Adipocyte (in vitro differentiated cells): ENCODE data around the gene KIF25.

Experiments
- DNase-seq: peaks from one replicate; pipeline ENCODE4 v3.0.0-alpha.2; 2015; ENCODE audit warnings: low read depth
- H3K27me3 ChIP-seq: replicated peaks from 2 replicates; pipeline ENCODE4 v1.7.0; 2013; ENCODE audit warnings: mild to moderate bottlenecking, low read length, moderate library complexity; ENCODE audit not compliant: control insufficient read depth, insufficient read depth
- H3K36me3 ChIP-seq: 2 replicates; pipeline ENCODE4 v1.7.0; 2013; ENCODE audit warnings: low read length, mild to moderate bottlenecking, moderate library complexity; ENCODE audit not compliant: control insufficient read depth, insufficient read depth, severe bottlenecking
- H3K4me1 ChIP-seq: 2 replicates; pipeline ENCODE4 v1.7.0; 2013; ENCODE audit warnings: mild to moderate bottlenecking, low read length, moderate library complexity; ENCODE audit not compliant: control insufficient read depth, insufficient read depth
- H3K4me3 ChIP-seq: 2 replicates; pipeline ENCODE4 v1.7.0; 2013; ENCODE audit warnings: mild to moderate bottlenecking, low read length, moderate library complexity
- H3K9ac ChIP-seq: 2 replicates; pipeline ENCODE4 v1.7.0; 2013; ENCODE audit warnings: mild to moderate bottlenecking, low read length, moderate library complexity
- H3K9me3 ChIP-seq: 2 replicates; pipeline ENCODE4 v1.7.0; 2013; ENCODE audit warnings: mild to moderate bottlenecking, low read length, moderate library complexity; ENCODE audit not compliant: control insufficient read depth

Gene KIF25

GRCh38 chr6:168022488-168023321, 25.2 kb downstream of the KIF25 start:
- no peaks in the 10 kb centered on the region for H3K9me3 ChIP-seq
- H3K36me3 ChIP-seq = no peaks in the 10 kb centered on the region
- peaks cover 8% of the 10 kb centered on the region for H3K4me1 ChIP-seq
- no peak for DNase-seq
- no peak overlapping the region for H3K4me3 ChIP-seq
- no peak overlapping the region for H3K9ac ChIP-seq
- peaks cover 21% of the 10 kb centered on the region for H3K27me3 ChIP-seq

- Histone ChIP-seq H3K9ac (no peak overlapping the region), H3K4me3 (no peak overlapping the region), H3K36me3 (no peaks in the 10 kb centered on the region), H3K9me3 (no peaks in the 10 kb centered on the region), H3K27me3 (peaks cover 19% of the 10 kb centered on the region), H3K4me1 (peaks cover 8% of the 10 kb centered on the region)
- no peak for DNase-seq
Observed at GRCh38 chr6:168024951-168025510, 27.6 kb downstream of the KIF25 start.

GRCh38 chr6:168025831-168026710, 28.6 kb downstream of the KIF25 start:
- Histone ChIP-seq H3K27me3 (peaks cover 15% of the 10 kb centered on the region), H3K9ac (no peak overlapping the region), H3K9me3 (no peaks in the 10 kb centered on the region), H3K4me1 (peaks cover 8% of the 10 kb centered on the region), H3K36me3 (no peaks in the 10 kb centered on the region), H3K4me3 (no peak overlapping the region)
- DNase-seq = no peak

GRCh38 chr6:168026925-168027324, 29.5 kb downstream of the KIF25 start:
- DNase-seq = no peak
- Histone ChIP-seq H3K4me1 (peaks cover 15% of the 10 kb centered on the region), H3K9ac (no peak overlapping the region), H3K36me3 (no peaks in the 10 kb centered on the region), H3K9me3 (no peaks in the 10 kb centered on the region), H3K4me3 (no peak overlapping the region), H3K27me3 (peaks cover 9% of the 10 kb centered on the region)

GRCh38 chr6:168027521-168027920, 30.1 kb downstream of the KIF25 start:
- Histone ChIP-seq H3K9me3 (no peaks in the 10 kb centered on the region), H3K4me3 (no peak overlapping the region), H3K9ac (no peak overlapping the region), H3K27me3 (peaks cover 5% of the 10 kb centered on the region), H3K36me3 (no peaks in the 10 kb centered on the region), H3K4me1 (peaks cover 18% of the 10 kb centered on the region)
- no peak for DNase-seq

GRCh38 chr6:168028181-168028580, 30.7 kb downstream of the KIF25 start:
- no peak for DNase-seq
- Histone ChIP-seq H3K36me3 (no peaks in the 10 kb centered on the region), H3K4me1 (peaks cover 18% of the 10 kb centered on the region)

GRCh38 chr6:168029459-168030217, 32.2 kb downstream of the KIF25 start:
- H3K4me3 ChIP-seq = no peak overlapping the region
- H3K36me3 ChIP-seq = no peaks in the 10 kb centered on the region
- H3K4me1 ChIP-seq = peaks cover 10% of the 10 kb centered on the region
- no peak for DNase-seq
- no peak overlapping the region for H3K9ac ChIP-seq
- no peaks in the 10 kb centered on the region for H3K27me3 ChIP-seq
- H3K9me3 ChIP-seq = no peaks in the 10 kb centered on the region

More at GRCh38 chr6:168028181-168028580, 30.7 kb downstream of the KIF25 start:
- no peaks in the 10 kb centered on the region for H3K27me3 ChIP-seq
- H3K9ac ChIP-seq = no peak overlapping the region
- H3K4me3 ChIP-seq = no peak overlapping the region
- H3K9me3 ChIP-seq = no peaks in the 10 kb centered on the region

GRCh38 chr6:168030218-168030746, 32.8 kb downstream of the KIF25 start:
- Histone ChIP-seq H3K27me3 (no peaks in the 10 kb centered on the region), H3K36me3 (no peaks in the 10 kb centered on the region), H3K9ac (no peak overlapping the region), H3K9me3 (no peaks in the 10 kb centered on the region), H3K4me3 (no peak overlapping the region), H3K4me1 (peaks cover 10% of the 10 kb centered on the region)
- no peak for DNase-seq

- Histone ChIP-seq H3K36me3 (no peaks in the 10 kb centered on the region), H3K4me1 (peaks cover 10% of the 10 kb centered on the region), H3K27me3 (no peaks in the 10 kb centered on the region), H3K4me3 (no peak overlapping the region), H3K9me3 (no peaks in the 10 kb centered on the region), H3K9ac (no peak overlapping the region)
- DNase-seq = no peak
Observed at GRCh38 chr6:168030908-168031307, 33.4 kb downstream of the KIF25 start.

- H3K4me1 ChIP-seq = peaks cover 10% of the 10 kb centered on the region
- H3K4me3 ChIP-seq = no peak overlapping the region
- H3K9me3 ChIP-seq = no peaks in the 10 kb centered on the region
- H3K9ac ChIP-seq = no peak overlapping the region
- no peaks in the 10 kb centered on the region for H3K36me3 ChIP-seq
- peak; percentile 60 for DNase-seq
- H3K27me3 ChIP-seq = no peaks in the 10 kb centered on the region
Observed at GRCh38 chr6:168031411-168031971, 34.0 kb downstream of the KIF25 start.
